ENCODE measurements around the gene TIMP2. TPM values are rescaled to one million over a fixed set of nuclear protein-coding genes. Genes with fewer than 3 reads are reported as not detected.

Gene TIMP2
- total and polyA plus RNA-seq, 4 donors: 8.9 to 37.6 (median 10.1) TPM

- Histone ChIP-seq H3K4me1 (ENCODE audit: control insufficient read depth in 4 of 4, insufficient read depth in 4 of 4, low read length in 3 of 4) (peaks cover 0 to 6% (median 3%) of the 10 kb centered on the region in 4 donors), H3K27me3 (ENCODE audit: control insufficient read depth in 4 of 4, insufficient read depth in 4 of 4, low read length in 3 of 4) (no peaks in the 10 kb centered on the region), H3K4me3 (ENCODE audit: low read depth in 1 of 3, low read length in 3 of 3) (no peak overlapping the region), H3K9ac (ENCODE audit: low read depth in 1 of 2, low read length in 2 of 2) (no peak overlapping the region), H3K27ac (ENCODE audit: low read depth in 1 of 2, low read length in 2 of 2) (no peak overlapping the region), H3K9me3 (ENCODE audit: control insufficient read depth in 4 of 4, low read length in 3 of 4) (no peaks in the 10 kb centered on the region), H3K36me3 (ENCODE audit: control insufficient read depth in 4 of 4, insufficient read depth in 3 of 4, low read depth in 1 of 4, low read length in 3 of 4) (no peaks in the 10 kb centered on the region)
- TF ChIP-seq YY1 (IDR thresholded peaks at IDR 0.05): no peak
- TF ChIP-seq FOXA2 (IDR thresholded peaks at IDR 0.05): no peak
- no peak for TF ChIP-seq CTCF (IDR thresholded peaks at IDR 0.05; ENCODE audit: low read depth, low read length, missing input control)
- no peak for TF ChIP-seq HNF4A (conservative IDR thresholded peaks at IDR 0.05)
- no peak for TF ChIP-seq EGR1 (IDR thresholded peaks at IDR 0.05; ENCODE audit: low read depth in 2 of 2)
- no peak for TF ChIP-seq RXRA (IDR thresholded peaks at IDR 0.05)
- no peak for TF ChIP-seq GABPA (IDR thresholded peaks at IDR 0.05 in 1 of 2, conservative IDR thresholded peaks at IDR 0.05 in 1 of 2)
- no peak for TF ChIP-seq MAX (IDR thresholded peaks at IDR 0.05)
- no peak for TF ChIP-seq ATF3 (IDR thresholded peaks at IDR 0.05)
- TF ChIP-seq FOXA1 (IDR thresholded peaks at IDR 0.05): no peak
- TF ChIP-seq NR2F2 (IDR thresholded peaks at IDR 0.05): no peak
- no peak for TF ChIP-seq ZBTB33 (IDR thresholded peaks at IDR 0.05)
- TF ChIP-seq SP1 (IDR thresholded peaks at IDR 0.05): no peak
- no peak for TF ChIP-seq RAD21 (IDR thresholded peaks at IDR 0.05)
- no peak for TF ChIP-seq JUND (IDR thresholded peaks at IDR 0.05)
- no peak for TF ChIP-seq REST (IDR thresholded peaks at IDR 0.05)
- no peak for TF ChIP-seq HNF4G (IDR thresholded peaks at IDR 0.05)
- no peak for DNase-seq (ENCODE audit: low spot score)
- 97% methylated on average over 21 of the region's 21 CpGs for WGBS
Measured at GRCh38 chr17:78967782-78968362, 42.7 kb upstream of the TIMP2 start.
